Cerebellar cortex (tissue), 1 donor: ENCODE measurements around the gene DKC1.

ENCODE experiments used
- DNase-seq: peaks from one replicate; pipeline ENCODE4 v3.0.0-alpha.2; 2015; ENCODE audit warnings: low spot score

The DKC1 gene

GRCh38 chrX:154737136-154737535 is 25.5 kb upstream of the DKC1 start:
- no peak for DNase-seq

GRCh38 chrX:154738011-154738738 is 24.5 kb upstream of the DKC1 start:
- DNase-seq, result no peak

- DNase-seq, result no peak
Observed at GRCh38 chrX:154739952-154740465, 22.7 kb upstream of the DKC1 start.

GRCh38 chrX:154742613-154743012 is 20.1 kb upstream of the DKC1 start:
- DNase-seq, result no peak

- peak; percentile 47 for DNase-seq
Observed at GRCh38 chrX:154748712-154749339, 13.8 kb upstream of the DKC1 start.

GRCh38 chrX:154749856-154750255 is 12.8 kb upstream of the DKC1 start:
- no peak for DNase-seq

- DNase-seq, result no peak
Observed at GRCh38 chrX:154750301-154751202, 12.1 kb upstream of the DKC1 start, which contains the start of gene GAB3. GAB3 (minus strand) TSS chrX:154751077; CDS start chrX:154751025, 52 bp downstream.

- DNase-seq, result no peak
Observed at GRCh38 chrX:154751203-154751668, 11.4 kb upstream of the DKC1 start.

- no peak for DNase-seq
Observed at GRCh38 chrX:154751669-154752271, 10.9 kb upstream of the DKC1 start.

- DNase-seq, result no peak
Observed at GRCh38 chrX:154758696-154759095, 4.0 kb upstream of the DKC1 start.

GRCh38 chrX:154761977-154762536 is 607 bp upstream of the DKC1 start:
- no peak for DNase-seq

GRCh38 chrX:154774622-154775021 is 12.0 kb downstream of the DKC1 start:
- DNase-seq, result no peak

GRCh38 chrX:154775419-154776349 is 13.0 kb downstream of the DKC1 start:
- no peak for DNase-seq

- DNase-seq, result no peak
Observed at GRCh38 chrX:154776753-154777152, 14.1 kb downstream of the DKC1 start.

- DNase-seq, result no peak
Observed at GRCh38 chrX:154779261-154779660, 16.6 kb downstream of the DKC1 start.

- no peak for DNase-seq
Observed at GRCh38 chrX:154780968-154781367, 18.3 kb downstream of the DKC1 start.

- DNase-seq, result no peak
Observed at GRCh38 chrX:154784149-154784995, 21.7 kb downstream of the DKC1 start.

GRCh38 chrX:154785716-154786115 is 23.1 kb downstream of the DKC1 start:
- no peak for DNase-seq

- DNase-seq, result no peak
Observed at GRCh38 chrX:154791467-154791866, 28.8 kb downstream of the DKC1 start.
